HEK293T (cell line): ENCODE measurements around the gene SUN1.

Experiments
- CTCF ChIA-PET: fragments of 350-600 bp; formaldehyde crosslinking; extraction: SDS; loops from one replicate; lab custom pipeline; 2021; ENCODE audit warnings: antibody characterized with exemption, inconsistent platforms; lab: Yijun Ruan, JAX
- POLR2A ChIA-PET: fragments of 350-600 bp; formaldehyde crosslinking; extraction: SDS; loops from one replicate; lab custom pipeline; 2020; ENCODE audit warnings: antibody characterized with exemption, inconsistent platforms; lab: Yijun Ruan, JAX
- DNase-seq: peaks from one replicate; pipeline ENCODE4 v3.0.0; 2012; ENCODE audit warnings: mixed read lengths; ENCODE audit errors: extremely low spot score
- ARNT ChIP-seq: fragments of 450-650 bp; IDR thresholded peaks from 2 replicates; pipeline ENCODE4 v1.6.1; 2017; ENCODE audit warnings: mild to moderate bottlenecking
- BHLHE40 ChIP-seq: fragments of 450-650 bp; IDR thresholded peaks from 2 replicates; pipeline ENCODE4 v1.6.1; 2016; ENCODE audit warnings: mild to moderate bottlenecking, moderate library complexity, borderline replicate concordance
- CTBP1 ChIP-seq: fragments of 450-650 bp; IDR thresholded peaks from 2 replicates; pipeline ENCODE4 v1.6.1; 2016; ENCODE audit warnings: borderline replicate concordance
- ELF4 ChIP-seq: fragments of 450-650 bp; IDR thresholded peaks from 2 replicates; pipeline ENCODE4 v1.6.1; 2017; ENCODE audit warnings: antibody characterized with exemption
- FOXA1 ChIP-seq: fragments of 450-650 bp; IDR thresholded peaks from 2 replicates; pipeline ENCODE4 v1.6.1; 2016; ENCODE audit warnings: mild to moderate bottlenecking
- FOXK2 ChIP-seq: fragments of 450-650 bp; IDR thresholded peaks from 2 replicates; pipeline ENCODE4 v1.6.1; 2016; ENCODE audit warnings: mild to moderate bottlenecking
- FOXM1 ChIP-seq: fragments of 450-650 bp; IDR thresholded peaks from 2 replicates; pipeline ENCODE4 v1.6.1; 2017; ENCODE audit warnings: mild to moderate bottlenecking, borderline replicate concordance
- L3MBTL2 ChIP-seq: fragments of 450-650 bp; conservative IDR thresholded peaks from 2 replicates; pipeline ENCODE4 v1.6.1; 2016; ENCODE audit warnings: mild to moderate bottlenecking
- LEF1 ChIP-seq: fragments of 450-650 bp; IDR thresholded peaks from 2 replicates; pipeline ENCODE4 v1.6.1; 2017; ENCODE audit warnings: mild to moderate bottlenecking, borderline replicate concordance
- NFRKB ChIP-seq: fragments of 450-650 bp; IDR thresholded peaks from 2 replicates; pipeline ENCODE4 v1.6.1; 2016; ENCODE audit warnings: mild to moderate bottlenecking, moderate library complexity
- PKNOX1 ChIP-seq: fragments of 450-650 bp; IDR thresholded peaks from 2 replicates; pipeline ENCODE4 v1.6.1; 2016
- SP1 ChIP-seq: fragments of 450-650 bp; IDR thresholded peaks from 2 replicates; pipeline ENCODE4 v1.6.1; 2017
- SUZ12 ChIP-seq: fragments of 450-650 bp; IDR thresholded peaks from 2 replicates; pipeline ENCODE4 v1.6.1; 2016; ENCODE audit warnings: mild to moderate bottlenecking
- TARDBP ChIP-seq: fragments of 450-650 bp; IDR thresholded peaks from 2 replicates; pipeline ENCODE4 v1.6.1; 2016
- ZNF384 ChIP-seq: fragments of 450-650 bp; IDR thresholded peaks from 2 replicates; pipeline ENCODE4 v1.6.1; 2016

SUN1 gene, protein sequence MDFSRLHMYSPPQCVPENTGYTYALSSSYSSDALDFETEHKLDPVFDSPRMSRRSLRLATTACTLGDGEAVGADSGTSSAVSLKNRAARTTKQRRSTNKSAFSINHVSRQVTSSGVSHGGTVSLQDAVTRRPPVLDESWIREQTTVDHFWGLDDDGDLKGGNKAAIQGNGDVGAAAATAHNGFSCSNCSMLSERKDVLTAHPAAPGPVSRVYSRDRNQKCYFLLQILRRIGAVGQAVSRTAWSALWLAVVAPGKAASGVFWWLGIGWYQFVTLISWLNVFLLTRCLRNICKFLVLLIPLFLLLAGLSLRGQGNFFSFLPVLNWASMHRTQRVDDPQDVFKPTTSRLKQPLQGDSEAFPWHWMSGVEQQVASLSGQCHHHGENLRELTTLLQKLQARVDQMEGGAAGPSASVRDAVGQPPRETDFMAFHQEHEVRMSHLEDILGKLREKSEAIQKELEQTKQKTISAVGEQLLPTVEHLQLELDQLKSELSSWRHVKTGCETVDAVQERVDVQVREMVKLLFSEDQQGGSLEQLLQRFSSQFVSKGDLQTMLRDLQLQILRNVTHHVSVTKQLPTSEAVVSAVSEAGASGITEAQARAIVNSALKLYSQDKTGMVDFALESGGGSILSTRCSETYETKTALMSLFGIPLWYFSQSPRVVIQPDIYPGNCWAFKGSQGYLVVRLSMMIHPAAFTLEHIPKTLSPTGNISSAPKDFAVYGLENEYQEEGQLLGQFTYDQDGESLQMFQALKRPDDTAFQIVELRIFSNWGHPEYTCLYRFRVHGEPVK

GRCh38 chr7:832167-832967, at the start of gene SUN1:
Gene SUN1 (plus strand): TSS chr7:832476. CDS start chr7:832525, 49 bp downstream.
- DNase-seq: no peak
- TF ChIP-seq NFRKB (no peak), SP1 (no peak), LEF1 (no peak), SUZ12 (no peak), FOXM1 (no peak), FOXK2 (no peak), CTBP1 (no peak), TARDBP (no peak), ELF4 (no peak), ARNT (no peak)
- CTCF ChIA-PET: interaction anchor here (0.9 to 2.6 kb wide), 2 partner anchors 41 to 43 kb away, joined by 3 to 11 read pairs; no protein-coding TSS in a partner anchor
- POLR2A ChIA-PET: interaction anchor here (0.9 to 1.9 kb wide), 2 partner anchors 14 to 16 kb away, joined by 3 to 5 read pairs; no protein-coding TSS in a partner anchor

GRCh38 chr7:782718-783449, 49.4 kb upstream of the SUN1 start:
- DNase-seq: no peak
- no peak for TF ChIP-seq NFRKB
- ChIA-PET CTCF (no interaction called here), POLR2A (no interaction called here)

DNA sequence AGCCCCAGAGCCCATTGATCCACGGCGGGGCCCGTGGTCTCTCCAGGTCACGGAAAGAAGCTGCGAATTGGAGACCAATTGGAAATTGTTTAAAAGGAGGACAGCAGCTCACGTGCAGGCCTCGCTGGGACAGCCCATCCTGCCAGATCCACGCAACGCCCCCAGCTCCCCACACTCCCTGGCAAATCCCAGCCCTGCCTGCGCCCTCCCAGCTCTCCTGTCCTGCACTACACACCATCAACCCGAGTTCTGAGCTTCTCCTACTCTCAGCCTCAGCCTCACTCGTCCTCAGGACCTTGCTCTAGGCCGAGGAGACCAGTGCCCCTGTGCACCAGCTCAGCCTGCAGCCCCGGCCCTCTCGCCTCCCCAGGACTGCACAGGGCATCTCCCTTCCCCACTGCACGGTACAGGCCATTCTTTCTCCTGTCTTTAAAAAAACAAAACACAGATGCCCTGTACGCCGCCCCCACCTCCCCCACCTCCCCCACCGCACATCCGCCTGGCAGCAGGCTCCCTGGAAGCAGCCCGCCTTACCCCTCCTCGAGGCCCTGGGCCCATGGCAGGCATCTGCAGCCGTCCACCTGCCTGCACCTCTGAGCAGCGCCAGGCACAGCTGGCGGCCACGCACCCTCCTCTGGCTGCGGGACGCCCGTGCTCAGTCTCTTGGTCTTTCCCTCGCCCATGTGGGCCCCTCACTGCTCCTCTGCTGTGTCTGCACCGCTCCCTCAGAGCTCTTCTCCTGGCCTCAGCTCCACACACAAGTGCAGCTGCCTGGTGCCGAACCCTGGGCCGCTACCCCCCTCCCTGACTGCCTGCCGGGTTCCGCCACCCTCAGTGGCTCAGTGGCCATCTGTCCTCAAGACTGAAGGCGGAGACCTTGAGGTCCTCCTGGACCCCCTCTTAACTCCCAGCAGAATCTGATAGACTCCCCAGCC, 48.5 kb upstream of the SUN1 start:
- ChIA-PET CTCF (no interaction called here), POLR2A (no interaction called here)
- no peak for DNase-seq
- TF ChIP-seq ZNF384 (no peak), LEF1 (no peak), PKNOX1 (no peak), FOXM1 (no peak), L3MBTL2 (no peak), BHLHE40 (no peak), FOXA1 (no peak), SP1 (no peak), FOXK2 (no peak), SUZ12 (no peak)

DNA sequence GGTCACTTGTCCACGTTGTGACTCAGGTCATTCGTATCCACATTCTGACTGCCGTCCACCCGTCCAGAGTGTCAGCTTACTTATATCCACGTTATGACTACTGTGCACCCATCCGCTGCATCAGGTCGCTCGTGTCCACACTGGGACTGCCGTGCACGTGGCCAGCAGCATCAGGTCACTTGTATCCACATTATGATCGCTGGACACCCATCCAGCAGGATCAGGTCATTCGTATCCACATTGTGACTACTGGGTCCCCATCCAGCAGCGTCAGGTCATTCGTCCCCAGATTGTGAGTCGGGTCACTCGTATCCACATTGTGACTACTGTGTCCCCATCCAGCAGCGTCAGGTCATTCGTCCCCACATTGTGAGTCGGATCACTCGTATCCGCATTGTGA, 47.3 kb upstream of the SUN1 start:
- DNase-seq: no peak
- ChIA-PET POLR2A (no interaction called here), CTCF (no interaction called here)
- no peak for TF ChIP-seq FOXK2
- no peak for TF ChIP-seq FOXA1
- TF ChIP-seq SP1: no peak
- no peak for TF ChIP-seq ELF4
- no peak for TF ChIP-seq BHLHE40
- no peak for TF ChIP-seq ARNT
- TF ChIP-seq LEF1: no peak
- no peak for TF ChIP-seq NFRKB
- TF ChIP-seq L3MBTL2: no peak
- TF ChIP-seq PKNOX1: no peak

- ChIA-PET POLR2A (no interaction called here), CTCF (no interaction called here)
- no peak for TF ChIP-seq ZNF384
- DNase-seq: no peak
Measured at GRCh38 chr7:785416-785815, 46.9 kb upstream of the SUN1 start.
